Measurements from ENCODE around the gene OLFM1. TPM values are rescaled to one million over a fixed set of nuclear protein-coding genes. Genes with fewer than 3 reads are reported as not detected.

The OLFM1 gene
- total RNA-seq, 1 experiment from 2014 or later, result not detected

DNA sequence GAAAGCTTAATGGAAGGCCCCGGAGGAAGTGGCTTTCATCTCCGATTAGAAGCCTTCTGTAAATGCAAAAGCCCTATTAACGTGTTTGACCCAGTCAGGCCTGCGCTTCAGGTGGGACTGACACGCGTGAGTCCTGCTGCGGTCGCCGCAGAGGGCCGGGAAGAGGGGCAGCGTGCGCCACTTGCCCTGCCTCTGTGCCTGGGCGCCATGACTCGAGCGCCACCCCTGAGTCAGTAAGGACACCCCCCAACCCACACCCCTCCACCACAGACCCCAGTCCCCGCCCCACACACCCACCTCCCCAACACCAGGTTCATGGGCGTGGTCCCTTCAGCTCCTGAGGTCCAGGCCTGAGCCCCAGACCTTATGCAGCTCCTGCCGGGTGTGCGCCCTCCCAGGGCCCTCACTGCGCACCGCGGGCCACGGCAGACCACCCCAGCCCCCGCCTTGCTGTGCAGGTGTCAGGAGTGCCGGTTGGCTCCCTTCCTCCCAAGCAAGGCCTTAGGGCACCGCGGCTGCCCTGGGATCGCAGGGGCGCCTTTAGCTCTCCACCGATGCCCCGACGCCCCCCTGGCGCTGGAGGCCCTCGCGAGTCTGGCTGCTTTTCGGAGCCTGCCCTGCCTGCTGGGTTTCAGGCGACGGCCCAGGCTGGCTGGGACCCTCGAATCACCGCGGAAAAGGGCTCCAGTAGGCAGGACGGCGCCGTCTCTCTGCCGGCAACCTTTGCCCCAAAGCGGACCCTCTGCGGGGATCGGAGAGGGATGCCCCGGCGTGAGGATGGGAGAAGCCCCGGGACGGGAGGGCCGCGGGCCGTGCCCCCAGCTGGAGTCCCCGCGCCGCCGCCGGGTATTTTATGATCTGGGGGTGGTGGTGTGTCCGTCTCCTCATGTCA lies 625 bp upstream of the OLFM1 start:
- H2AFZ ChIP-seq, result no peak overlapping the region
- no peaks in the 10 kb centered on the region for H3K36me3 ChIP-seq (ENCODE audit: low read depth)
- H4K20me1 ChIP-seq (ENCODE audit: insufficient read depth), result no peaks in the 10 kb centered on the region
- DNase-seq, result no peak
- no peaks in the 10 kb centered on the region for H3K4me1 ChIP-seq (replicated peaks; ENCODE audit: insufficient read depth)
- no peaks in the 10 kb centered on the region for H3K9me2 ChIP-seq (ENCODE audit: insufficient read depth)
- intact Hi-C loops (cut with micrococcal nuclease; ENCODE audit: unreplicated experiment), result loop anchor here (1.0 kb wide), 2 partner anchors 257 to 325 kb away; no protein-coding TSS in a partner anchor
- BruUV-seq (replicated peaks), result no TSS peak
- no peak overlapping the region for H3K4me3 ChIP-seq
- H3K27ac ChIP-seq, result no peak overlapping the region
- TF ChIP-seq EZH2 (IDR thresholded peaks at IDR 0.05; ENCODE audit: low read depth), result no peak
- TF ChIP-seq, protein P1, sequence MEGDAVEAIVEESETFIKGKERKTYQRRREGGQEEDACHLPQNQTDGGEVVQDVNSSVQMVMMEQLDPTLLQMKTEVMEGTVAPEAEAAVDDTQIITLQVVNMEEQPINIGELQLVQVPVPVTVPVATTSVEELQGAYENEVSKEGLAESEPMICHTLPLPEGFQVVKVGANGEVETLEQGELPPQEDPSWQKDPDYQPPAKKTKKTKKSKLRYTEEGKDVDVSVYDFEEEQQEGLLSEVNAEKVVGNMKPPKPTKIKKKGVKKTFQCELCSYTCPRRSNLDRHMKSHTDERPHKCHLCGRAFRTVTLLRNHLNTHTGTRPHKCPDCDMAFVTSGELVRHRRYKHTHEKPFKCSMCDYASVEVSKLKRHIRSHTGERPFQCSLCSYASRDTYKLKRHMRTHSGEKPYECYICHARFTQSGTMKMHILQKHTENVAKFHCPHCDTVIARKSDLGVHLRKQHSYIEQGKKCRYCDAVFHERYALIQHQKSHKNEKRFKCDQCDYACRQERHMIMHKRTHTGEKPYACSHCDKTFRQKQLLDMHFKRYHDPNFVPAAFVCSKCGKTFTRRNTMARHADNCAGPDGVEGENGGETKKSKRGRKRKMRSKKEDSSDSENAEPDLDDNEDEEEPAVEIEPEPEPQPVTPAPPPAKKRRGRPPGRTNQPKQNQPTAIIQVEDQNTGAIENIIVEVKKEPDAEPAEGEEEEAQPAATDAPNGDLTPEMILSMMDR (conservative IDR thresholded peaks at IDR 0.05), result no peak
- H3K9me3 ChIP-seq (ENCODE audit: insufficient read depth, low read depth), result no peaks in the 10 kb centered on the region
- CTCF ChIA-PET, result no interaction called here
- H3K79me2 ChIP-seq (ENCODE audit: low read depth), result no peaks in the 10 kb centered on the region
- H3K4me2 ChIP-seq, result no peak overlapping the region
- H3F3A ChIP-seq (ENCODE audit: insufficient read depth, low read depth), result no peaks in the 10 kb centered on the region
- H3K27me3 ChIP-seq (ENCODE audit: insufficient read depth, low read depth), result peaks cover 69% of the 10 kb centered on the region
- POLR2A ChIA-PET (ENCODE audit: unreplicated experiment), result no interaction called here

DNA sequence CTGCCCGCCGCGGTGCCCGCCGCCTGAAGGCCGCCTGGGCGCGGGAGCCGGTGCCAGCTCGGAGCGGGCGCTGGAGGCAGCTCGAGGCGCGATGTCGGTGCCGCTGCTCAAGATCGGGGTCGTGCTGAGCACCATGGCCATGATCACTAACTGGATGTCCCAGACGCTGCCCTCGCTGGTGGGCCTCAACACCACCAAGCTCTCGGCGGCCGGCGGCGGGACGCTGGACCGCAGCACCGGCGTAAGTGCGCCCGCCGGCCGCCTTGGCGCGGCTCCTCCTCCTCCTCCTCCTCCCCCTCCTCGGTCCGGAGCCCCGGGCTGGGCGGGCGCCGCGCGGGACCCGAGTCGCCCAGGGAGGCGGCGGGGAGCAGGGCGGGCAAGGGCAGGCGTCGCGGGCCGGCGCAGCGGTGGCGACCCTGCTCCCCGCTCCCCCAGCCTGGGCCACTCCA lies 455 bp downstream of the OLFM1 start:
- H3K27me3 ChIP-seq (ENCODE audit: insufficient read depth, low read depth), result peaks cover 69% of the 10 kb centered on the region

DNA sequence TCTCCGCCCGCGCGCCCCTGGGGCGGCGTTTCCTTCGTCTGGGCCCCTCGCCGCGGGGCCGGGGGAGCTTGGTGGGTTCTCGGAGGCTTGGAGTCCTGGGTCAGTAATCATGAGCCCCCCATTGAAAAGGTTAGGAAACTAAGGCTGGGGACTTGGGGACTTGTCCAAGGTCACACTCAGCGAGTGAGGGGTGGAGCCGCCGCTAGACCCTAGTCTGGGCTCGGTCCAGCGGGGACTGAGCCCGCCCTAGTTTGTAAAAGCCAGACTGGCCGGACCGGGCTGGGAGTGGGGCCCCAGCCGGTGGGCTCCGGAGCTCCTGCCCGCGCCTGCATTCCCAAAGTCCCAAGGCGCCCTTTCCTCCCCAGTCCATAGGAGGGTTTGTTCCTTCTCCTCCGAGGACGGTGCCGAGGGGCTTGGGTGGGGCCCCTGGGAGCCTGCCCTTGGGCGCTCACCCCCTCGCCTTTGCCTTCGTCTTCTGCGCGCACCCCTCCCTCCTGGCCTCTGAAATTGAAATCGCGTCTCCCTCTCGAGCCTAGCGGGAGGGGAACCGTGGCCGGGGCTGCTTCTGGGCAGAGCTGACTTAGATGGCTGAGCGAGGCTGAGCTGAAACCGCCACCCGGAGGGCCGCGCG lies 995 bp downstream of the OLFM1 start:
- intact Hi-C loops (cut with micrococcal nuclease; ENCODE audit: unreplicated experiment), result no loop called here
- H3K9me3 ChIP-seq (ENCODE audit: insufficient read depth, low read depth), result no peaks in the 10 kb centered on the region
- no peaks in the 10 kb centered on the region for H3F3A ChIP-seq (ENCODE audit: insufficient read depth, low read depth)
- no peak for DNase-seq
- H3K36me3 ChIP-seq (ENCODE audit: low read depth), result no peaks in the 10 kb centered on the region
- H3K4me3 ChIP-seq, result no peak overlapping the region
- BruUV-seq (replicated peaks), result no TSS peak
- H3K9me2 ChIP-seq (ENCODE audit: insufficient read depth), result no peaks in the 10 kb centered on the region
- H3K4me1 ChIP-seq (replicated peaks; ENCODE audit: insufficient read depth), result no peaks in the 10 kb centered on the region
- H3K79me2 ChIP-seq (ENCODE audit: low read depth), result no peaks in the 10 kb centered on the region
- H4K20me1 ChIP-seq (ENCODE audit: insufficient read depth), result no peaks in the 10 kb centered on the region
- ChIA-PET POLR2A (ENCODE audit: unreplicated experiment) (no interaction called here), CTCF (no interaction called here)
- no peak overlapping the region for H3K27ac ChIP-seq
- no peak overlapping the region for H2AFZ ChIP-seq
- H3K4me2 ChIP-seq, result no peak overlapping the region
- H3K27me3 ChIP-seq (ENCODE audit: insufficient read depth, low read depth), result peaks cover 69% of the 10 kb centered on the region
- TF ChIP-seq EZH2 (IDR thresholded peaks at IDR 0.05; ENCODE audit: low read depth), result no peak
- TF ChIP-seq, protein P1 (conservative IDR thresholded peaks at IDR 0.05), result no peak

More for the DNA sequence above, 455 bp downstream of the OLFM1 start:
- Histone ChIP-seq H3K36me3 (ENCODE audit: low read depth) (no peaks in the 10 kb centered on the region), H3K79me2 (ENCODE audit: low read depth) (no peaks in the 10 kb centered on the region), H3K9me3 (ENCODE audit: insufficient read depth, low read depth) (no peaks in the 10 kb centered on the region), H3F3A (ENCODE audit: insufficient read depth, low read depth) (no peaks in the 10 kb centered on the region), H4K20me1 (ENCODE audit: insufficient read depth) (no peaks in the 10 kb centered on the region), H2AFZ (no peak overlapping the region), H3K4me2 (no peak overlapping the region), H3K4me3 (no peak overlapping the region), H3K9me2 (ENCODE audit: insufficient read depth) (no peaks in the 10 kb centered on the region), H3K27ac (no peak overlapping the region), H3K4me1 (replicated peaks; ENCODE audit: insufficient read depth) (no peaks in the 10 kb centered on the region)
- intact Hi-C loops (cut with micrococcal nuclease; ENCODE audit: unreplicated experiment), result no loop called here
- CTCF ChIA-PET, result no interaction called here
- TF ChIP-seq EZH2 (IDR thresholded peaks at IDR 0.05; ENCODE audit: low read depth), result no peak
- TF ChIP-seq, protein P1 (conservative IDR thresholded peaks at IDR 0.05), result no peak
- BruUV-seq (replicated peaks), result no TSS peak
- DNase-seq, result no peak
- POLR2A ChIA-PET (ENCODE audit: unreplicated experiment), result no interaction called here

Measured in PC-9 (cell line).